HG02840 (cell line): ENCODE measurements around the gene TTC31.
"Not testable (repeated sequence)": the region's sequence is repeated elsewhere in the genome, so short reads cannot be mapped to it uniquely, and the experiment has no call there.

Experiments
- ATAC-seq: cut with Tn5 transposase; IDR thresholded peaks from one replicate; pipeline ENCODE4 v1.9.1; 2021; ENCODE audit warnings: mild to moderate bottlenecking, moderate library complexity, moderate number of reproducible peaks; ENCODE audit not compliant: unreplicated experiment, low FRiP score

TTC31 gene

DNA sequence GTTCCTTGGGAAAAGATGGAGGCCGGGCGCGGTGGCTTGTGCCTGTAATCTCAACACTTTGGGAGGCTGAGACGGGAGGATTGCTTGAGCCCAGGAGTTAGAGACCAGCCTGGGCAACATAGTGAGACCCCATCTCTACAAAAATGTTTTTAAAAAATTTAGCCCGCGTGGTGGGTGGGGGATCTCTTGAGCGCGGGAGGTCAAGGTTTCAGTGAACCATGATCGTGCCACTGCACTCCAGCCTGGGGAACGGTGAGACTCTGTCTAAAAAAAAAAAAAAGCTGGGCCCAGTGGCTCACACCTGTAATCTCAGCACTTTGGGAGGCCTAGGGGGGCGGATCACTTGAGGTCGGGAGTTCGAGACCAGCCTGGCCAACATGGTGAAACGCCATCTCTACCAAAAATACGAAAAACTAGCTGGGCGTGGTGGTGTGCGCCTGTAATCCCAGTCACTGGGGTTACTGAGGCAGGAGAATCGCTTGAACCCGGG is 839 bp downstream of the TTC31 start:
- ATAC-seq: not testable (repeated sequence)

DNA sequence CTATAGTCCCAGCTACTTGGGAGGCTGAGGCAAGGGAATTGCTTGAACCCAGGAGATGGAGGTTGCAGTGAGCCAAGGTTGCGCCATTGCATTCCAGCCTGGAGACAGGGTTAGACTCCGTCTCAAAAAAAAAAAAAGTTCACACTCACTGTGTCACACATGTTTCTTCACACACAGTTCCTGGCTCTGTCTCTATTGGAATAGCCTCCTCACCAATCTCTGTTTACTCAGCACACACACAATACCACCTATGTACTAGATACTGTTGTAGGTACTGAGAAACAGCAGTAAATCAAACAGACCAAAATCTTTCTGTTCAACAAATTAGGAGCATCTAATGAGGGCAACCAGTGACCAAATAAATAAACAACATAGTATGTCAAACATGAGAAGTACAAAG is 3.3 kb downstream of the TTC31 start:
- no peak for ATAC-seq

DNA sequence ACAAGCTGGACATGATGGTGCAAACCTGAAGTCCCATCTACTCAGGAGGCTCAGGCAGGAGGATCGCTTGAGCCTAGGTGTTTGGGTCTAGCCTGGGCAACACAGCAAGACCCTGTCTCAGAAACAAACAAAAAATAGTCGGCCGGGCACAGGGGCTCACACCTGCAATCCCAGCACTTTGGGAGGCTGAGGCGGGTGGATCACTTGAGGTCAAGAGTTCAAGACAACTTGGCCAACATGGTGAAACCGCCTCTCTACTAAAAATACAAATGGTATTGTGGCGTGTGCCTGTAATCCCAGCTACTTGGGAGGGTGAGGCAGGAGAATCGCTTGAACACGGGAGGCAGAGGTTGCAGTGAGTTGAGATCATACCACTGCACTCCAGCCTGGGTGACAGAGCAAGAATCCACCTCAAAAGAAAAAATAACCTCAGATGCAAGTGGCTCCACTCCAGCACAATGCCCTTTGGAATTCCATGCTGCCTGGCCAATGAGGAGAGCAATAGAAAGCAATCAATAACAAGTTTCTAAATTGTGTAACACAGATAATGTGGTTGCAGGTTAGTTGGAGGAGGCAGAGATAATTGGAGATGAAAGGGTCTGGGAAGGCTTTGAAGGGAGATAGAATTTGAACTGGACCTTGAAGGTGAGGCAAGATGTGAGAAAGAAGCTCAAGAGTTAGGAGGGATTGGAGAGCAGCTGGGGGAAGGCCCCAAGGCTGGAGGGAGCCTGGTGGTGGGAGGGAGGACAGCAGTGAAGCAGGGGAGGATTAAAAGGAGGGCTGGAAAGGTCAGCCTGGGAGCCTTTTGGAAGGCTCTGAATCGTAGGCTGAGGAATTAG is 6.0 kb downstream of the TTC31 start:
- no peak for ATAC-seq

DNA sequence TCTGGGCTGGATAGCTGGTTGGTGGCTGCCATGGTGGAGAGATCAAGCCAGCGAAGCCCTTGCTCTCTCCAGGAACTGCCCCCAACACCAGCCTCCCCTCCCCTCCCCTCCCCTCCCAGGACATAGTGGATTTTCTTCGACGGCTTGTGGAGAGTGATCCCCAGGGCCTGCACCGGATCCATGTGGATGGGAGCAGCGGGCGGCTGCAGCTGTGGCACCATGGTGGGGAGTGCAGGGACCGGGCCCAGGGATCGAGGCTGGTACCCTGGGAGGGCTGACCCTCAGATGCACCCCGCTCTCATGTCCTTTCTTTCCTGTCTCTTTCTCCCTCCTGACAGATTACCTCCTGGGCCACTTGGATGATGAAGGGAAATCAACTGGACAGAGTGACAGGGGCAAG is 7.0 kb downstream of the TTC31 start:
- ATAC-seq: no peak

DNA sequence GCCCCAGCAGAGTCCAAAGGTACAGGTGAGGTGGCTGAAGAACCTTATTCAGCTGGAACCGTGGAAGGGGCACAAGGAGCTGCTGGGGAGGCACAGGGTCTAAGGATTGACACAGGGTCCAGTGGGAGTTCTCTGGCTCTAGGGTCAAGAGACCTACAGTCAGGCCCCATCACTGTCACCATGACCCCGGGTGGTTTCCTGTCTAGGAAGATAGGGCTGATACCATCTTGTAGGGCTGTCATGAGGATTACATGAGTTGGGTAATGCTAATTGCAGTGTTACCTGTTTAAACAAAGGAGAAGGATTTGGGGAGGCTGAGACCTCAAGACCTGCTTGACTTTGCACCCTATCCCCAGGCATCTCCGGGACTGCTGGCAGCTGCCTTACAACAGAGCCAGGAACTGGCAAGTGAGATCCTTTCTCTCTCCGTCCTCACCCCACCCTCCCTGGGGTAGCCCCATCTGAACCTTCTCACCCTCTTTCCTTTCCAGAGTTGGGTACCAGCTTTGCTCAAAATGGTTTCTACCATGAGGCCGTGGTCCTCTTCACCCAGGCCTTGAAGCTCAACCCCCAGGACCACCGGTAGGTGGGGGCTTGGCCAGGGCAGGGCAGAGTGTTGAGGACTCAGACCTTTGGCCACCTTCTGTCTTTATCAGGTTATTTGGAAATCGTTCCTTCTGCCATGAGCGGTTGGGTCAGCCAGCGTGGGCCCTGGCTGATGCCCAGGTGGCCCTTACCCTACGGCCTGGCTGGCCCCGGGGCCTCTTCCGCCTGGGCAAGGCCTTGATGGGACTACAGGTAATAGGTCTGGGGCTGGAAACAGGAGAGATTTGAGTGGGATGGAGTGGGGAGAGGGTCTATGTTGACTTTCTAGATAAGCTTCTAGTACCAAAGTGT is 9.0 kb downstream of the TTC31 start:
- ATAC-seq: no peak

DNA sequence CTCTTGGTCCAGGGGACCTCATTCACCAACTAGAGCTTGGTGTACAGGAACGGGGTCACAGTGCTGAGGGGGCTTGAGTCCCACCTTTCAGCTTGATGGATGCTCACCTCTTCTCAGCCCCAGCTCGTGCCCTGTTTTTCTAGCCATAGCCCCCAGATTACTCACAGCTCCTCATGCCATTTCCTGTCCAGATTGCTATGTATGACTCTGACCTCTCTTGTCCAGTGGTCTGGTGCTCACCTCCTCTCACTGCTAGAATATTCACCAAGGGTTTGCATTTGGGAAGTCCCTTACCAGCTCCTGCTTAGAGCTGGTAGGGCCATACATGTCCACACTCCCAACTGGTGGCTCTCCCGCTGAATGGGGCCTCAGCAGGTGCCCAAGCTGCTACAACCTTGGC is 10.7 kb downstream of the TTC31 start:
- no peak for ATAC-seq

DNA sequence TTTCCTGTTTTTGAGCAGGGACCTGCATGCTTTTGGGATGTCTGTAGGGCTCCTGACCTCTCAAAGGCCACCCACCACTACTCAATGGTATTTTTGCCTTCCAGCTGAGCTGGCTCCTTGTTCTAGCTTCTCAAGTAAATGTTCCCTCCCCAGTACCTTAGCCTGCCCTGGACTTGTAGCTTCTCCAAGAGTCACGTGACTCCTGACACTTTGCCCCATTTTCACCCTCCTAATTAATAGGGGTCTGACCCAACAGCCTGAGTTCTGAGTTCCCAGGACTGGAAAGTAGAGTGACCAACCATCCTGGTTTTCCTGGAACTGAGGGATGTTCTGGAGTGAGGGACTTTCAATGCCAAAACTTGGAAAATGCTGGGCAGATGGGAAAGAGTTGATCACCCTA is 12.6 kb downstream of the TTC31 start:
- ATAC-seq: no peak

DNA sequence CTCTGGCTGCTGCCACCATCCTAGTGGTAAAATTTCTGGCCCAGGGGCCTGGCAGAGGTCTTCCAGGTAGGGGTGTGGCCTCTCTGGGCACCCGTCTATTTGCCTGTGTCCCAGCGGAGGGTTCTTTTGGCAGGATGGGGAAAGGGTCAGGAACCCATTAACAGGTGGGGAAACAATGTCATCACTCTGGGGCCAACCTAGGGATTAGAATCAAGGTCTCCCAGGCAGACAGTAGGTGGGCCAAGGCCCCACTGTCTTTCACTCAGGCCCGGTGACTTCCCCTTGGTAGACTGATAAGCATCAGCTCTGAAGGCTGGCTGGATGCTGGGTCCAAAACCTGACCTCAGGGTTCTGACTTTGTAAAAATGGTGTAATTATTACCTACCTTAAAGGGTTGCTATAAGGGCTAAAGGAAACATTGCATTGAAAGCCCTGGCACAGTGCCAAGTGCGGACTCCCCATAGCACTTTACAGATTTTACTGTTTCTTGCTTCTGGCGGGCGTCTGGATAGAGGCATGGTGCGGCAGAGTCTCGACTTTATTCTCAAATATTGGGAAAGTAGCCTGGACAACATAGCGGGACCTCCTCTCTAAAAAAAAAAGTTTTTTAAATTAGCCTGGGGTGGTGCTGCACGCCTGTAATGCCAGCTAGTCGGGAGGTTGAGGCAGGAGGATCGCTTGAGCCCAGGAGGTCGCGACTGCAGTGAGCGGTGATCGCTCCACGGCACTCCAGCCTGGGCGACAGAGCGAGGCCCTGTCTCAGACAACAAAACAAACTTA is 14.3 kb downstream of the TTC31 start:
- ATAC-seq: no peak

DNA sequence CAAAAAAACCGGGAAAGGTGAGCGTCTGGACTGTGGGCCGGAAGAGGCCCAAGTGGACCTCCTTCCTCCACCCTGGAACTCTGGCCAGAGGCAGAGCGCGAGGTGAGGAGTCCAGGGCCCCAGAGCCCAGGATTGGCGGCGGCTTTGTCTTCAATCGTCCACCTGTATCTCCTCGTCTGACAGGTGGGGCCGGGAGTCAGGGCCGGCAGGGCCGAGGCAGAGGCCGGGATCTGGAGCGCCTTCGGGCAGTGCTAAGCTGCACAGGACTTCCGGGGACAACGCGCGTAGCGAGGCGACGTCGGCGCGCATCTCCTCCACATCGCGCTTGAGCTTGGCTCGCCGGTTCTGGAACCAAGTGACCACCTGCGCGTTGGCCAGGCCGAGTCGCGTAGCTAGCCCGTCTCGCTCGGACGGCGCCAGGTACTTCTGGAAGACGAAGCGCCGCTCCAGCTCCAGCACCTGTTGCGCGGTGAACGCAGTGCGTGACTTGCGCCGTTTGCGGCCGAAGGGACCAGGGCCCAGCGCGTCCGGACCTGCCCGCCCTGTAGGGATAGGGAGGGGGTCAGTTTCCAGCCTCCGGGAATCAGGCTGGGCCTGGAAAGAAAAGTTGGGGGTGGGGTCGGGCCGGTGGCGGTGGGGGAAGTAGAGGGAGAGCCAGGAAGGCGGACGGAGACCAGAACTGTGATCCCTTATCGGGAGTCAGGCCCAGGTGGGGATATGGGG is 15.1 kb downstream of the TTC31 start:
- no peak for ATAC-seq

DNA sequence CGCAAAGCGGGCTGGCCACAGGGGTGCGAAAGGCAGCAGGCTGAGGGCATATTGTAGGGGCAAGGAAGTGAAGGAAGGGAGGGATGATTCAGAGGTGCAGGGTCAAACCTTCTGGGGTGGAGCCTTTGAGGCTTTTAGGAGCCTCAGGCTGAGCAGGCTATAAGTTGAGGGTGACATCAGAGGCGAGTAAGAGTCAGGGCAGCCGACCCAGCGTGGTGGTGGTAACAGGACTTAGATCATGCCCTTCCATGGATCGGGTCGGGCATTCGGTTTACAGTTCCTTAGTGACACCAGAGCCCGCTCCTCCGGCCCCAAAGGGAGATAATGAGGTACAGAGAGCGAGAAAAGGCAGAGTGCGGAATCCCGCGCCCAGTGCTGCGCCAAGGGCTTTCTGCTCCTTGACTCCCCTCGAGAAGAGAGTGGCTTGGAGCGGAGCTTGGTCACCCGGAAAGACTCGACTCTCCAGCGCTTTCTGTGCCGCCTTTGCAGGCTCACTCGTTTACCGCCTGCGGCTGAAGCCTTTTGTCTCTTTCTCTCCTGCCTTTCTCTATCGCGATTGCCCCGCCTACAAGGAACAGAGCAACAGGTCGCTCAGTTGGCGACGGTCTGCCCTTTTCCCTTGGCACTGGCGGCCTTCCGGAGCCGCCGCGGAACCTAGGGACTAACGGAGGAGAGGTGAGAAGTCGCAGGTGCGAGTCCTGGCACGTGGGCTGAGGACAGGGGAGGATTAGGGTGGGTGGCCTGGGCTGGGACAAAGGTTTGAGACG is 15.8 kb downstream of the TTC31 start:
- no peak for ATAC-seq

DNA sequence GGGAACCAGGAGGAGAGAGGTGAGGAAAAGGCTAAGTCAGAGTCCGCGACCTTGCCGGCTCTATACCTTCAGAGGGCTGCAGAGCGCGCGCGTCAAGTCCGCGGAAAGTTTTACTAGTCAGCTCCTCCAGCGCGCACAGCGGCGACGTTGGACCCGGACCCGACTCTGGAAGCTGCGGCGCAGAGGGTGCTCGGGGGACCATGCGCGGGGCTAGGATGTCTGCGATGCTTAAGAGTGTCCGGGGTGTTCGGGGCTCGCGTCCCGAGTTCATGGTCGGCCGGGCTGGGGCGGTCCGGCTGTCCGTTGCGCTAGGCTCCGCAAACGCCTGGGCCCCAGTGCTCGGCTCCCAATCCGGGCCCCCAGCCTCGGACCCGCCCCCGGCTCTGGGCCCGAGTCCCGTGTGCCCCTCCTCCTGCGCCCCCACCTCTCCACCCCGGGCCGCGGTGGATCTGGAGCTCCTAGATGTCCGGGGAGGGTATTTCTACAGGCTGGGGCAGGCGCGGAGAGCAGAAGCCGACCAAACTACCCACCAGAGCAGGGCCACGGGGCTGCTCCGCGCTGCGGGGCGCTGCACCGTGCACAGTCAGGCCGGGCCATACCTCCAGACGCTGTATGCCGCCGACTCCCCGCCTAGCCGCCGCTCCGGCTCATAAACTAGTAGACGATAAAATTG is 16.5 kb downstream of the TTC31 start, which contains the start of gene LBX2:
Gene LBX2, minus strand, starts transcription at position 337 of the 673 bp plus-strand sequence. Its CDS starts 66 bp downstream, at position 271.
- no peak for ATAC-seq

DNA sequence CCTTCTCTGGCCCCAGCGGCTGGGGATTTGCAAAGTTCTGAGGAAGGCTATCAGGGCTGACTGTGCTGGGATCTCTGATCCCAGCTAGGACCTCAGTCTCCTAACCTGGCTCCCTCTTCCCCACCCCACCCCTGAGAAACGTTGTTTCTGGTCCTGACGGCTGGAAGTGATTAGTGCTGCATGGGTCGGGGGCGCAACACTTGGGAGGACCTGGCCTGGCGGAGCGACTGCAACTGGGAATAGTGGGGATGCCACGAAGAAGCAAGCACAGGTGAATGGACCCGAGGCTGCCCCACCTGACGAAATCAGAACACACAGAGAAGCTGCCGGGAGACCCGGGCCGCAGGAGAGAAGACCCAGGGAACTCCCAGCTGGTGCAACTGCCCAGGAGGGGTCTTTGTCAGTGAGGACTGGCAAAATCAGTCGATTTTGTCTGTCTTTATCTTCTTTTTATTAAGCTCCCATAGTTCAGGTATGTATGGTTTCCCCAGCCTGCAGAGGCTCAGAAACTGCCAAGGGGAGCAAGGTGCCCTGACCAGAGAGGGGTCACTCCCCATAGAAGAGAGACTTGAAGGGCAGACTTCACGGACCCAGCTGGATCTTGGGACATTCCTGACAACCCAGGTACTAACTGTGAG is 17.2 kb downstream of the TTC31 start:
- no peak for ATAC-seq

DNA sequence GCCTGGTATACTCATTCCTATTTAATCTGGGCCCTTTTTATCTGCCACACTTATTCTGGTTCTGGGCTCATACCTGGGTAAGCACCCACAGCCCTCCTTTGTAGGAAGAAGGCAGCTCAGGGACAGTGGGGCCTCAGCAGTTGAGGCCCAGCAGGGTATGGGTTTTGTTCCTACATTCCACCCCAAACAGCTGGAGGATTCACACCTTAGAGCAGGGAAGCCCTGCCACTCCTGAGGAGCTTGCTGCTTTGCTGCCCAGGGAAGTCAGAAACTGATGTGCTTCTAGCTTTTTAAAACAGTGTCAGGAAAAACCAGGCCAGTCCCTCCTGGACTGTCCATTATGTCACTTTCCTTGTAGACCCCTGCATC is 17.7 kb downstream of the TTC31 start:
- no peak for ATAC-seq

DNA sequence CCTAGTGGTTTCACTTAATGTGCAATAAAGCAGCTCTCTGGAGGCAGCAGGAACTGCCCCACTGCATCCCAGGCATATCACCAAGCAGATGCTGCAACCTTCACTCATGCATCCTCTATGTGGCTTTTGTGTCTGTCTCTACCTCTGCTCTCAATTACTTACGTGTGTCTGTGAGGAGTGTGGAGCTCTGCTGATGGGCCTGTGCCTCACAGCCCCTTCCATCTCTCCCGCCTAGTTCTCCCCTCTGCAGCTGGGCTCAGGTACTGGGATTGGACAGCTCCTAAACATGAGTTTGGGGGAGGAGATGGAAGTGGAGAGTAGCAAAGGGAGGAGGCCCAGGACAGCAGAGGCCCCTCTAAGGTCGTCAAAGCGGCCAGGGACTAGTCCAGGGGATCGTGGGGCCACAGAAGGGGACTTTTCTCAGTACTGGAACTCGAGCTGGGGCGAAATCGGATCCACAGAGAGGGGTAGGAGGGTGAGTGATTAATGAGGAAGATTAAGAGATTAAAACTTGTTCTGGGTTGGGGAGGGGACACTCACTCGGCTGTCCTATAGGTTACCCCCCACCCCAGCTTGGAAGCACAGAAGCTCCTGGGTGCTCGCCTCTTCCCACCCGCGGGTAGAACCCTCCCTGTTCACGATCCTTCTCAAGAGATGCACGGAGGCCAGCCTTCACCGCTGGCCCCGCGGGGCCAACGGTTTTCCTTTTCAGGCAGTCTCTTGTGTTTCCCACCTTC is 18.6 kb downstream of the TTC31 start:
- no peak for ATAC-seq

DNA sequence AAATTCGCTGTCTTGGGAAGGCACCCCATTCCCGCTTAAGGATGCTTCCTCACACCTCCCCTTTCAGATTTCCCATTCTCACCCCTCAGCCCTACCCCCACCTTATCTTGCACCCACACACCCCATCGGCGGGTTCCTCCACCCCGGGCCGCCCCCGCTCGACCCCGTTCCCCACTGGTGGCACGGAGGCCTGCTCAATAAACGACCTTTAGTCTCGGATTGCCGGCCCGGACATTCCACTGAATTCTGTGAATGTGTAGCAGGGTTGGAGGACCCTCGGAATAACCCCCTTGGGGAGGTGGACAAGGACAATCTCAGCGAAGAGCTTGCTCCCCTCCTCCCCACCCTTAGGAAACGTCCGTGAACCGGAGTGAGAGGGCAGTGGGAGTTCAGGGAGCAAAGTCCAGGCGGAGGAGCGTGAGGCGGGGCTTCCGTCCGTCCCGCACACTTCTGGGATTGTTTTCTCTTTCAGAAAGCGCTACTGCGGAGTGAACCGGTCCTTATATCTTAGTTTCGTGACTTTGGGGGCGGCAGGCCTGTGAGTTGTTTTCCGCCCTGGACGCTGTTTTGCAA is 19.4 kb downstream of the TTC31 start:
- ATAC-seq: no peak

DNA sequence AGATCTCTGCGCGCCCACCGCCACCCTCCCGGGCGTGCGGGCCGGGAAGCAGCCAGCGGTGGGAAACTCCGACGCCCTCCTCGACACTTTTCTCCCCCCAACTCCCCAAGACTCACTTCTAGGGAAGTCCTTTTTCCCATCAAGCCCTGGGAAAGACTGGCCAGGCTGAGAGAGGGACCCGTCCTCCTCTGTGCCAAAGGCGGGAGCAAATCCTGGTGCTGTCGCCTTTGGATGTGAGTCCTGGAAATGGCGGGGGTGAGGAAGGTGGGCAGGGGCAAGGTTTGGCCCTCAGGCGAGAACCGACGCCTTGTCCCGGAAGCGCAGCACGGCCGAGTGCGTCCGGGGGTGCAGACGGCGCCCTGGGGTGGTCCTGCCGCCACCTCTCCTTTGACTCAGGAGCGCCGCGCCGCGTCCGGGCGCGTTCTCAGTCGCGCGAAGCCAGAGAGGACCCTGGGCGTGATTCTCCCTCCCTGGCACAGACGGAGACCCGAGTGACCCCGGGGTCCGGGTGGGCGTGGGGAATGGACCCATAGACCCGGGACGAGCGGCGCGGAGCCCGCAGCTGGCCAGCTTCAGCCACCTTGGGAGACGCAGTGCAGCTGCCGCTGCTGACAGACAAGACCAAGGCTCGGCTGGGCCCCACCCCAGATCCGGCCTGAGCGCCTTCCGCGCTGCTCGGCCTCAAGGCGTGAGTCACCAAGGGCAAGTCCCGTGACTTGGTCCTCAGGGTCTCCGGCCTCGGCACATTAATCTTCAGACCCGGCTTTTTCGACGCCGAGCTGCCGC is 20.0 kb downstream of the TTC31 start:
- no peak for ATAC-seq
